ENCODE results near the gene GOLGA7B.

The GOLGA7B gene

DNA sequence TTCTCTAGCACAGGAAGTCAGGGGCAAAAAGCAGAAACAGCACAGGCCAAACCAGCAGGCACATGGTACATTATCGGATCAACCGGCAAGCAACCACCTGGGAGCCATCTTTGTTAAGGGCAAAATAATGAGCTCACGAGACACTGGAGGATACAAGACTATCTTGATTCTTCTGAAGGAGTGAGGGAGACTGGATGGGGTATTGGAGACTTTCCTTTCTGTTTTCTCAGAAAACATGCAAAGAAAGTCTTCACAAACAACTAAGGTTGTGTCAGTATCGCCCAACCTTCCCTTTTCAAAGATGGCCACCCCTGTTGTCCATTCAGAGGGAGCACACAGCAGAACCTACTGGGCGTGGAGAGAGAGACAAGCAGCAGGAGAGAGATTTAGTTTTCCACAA lies 29.6 kb downstream of the GOLGA7B start:
- TF ChIP-seq ZC3H10 (CRISPR knock-in tag; IDR thresholded peaks at IDR 0.05) (no peak), TCF4 (CRISPR knock-in tag; IDR thresholded peaks at IDR 0.05; ENCODE audit: borderline replicate concordance) (no peak), ZFP3 (CRISPR knock-in tag; IDR thresholded peaks at IDR 0.05) (no peak), RARB (CRISPR knock-in tag; IDR thresholded peaks at IDR 0.05) (no peak), OSR1 (CRISPR knock-in tag; IDR thresholded peaks at IDR 0.05) (no peak), ESRRG (CRISPR knock-in tag; IDR thresholded peaks at IDR 0.05) (no peak), ZNF70 (CRISPR knock-in tag; IDR thresholded peaks at IDR 0.05) (no peak), ZNF8 (CRISPR knock-in tag; IDR thresholded peaks at IDR 0.05) (no peak), ARNTL (CRISPR knock-in tag; IDR thresholded peaks at IDR 0.05; ENCODE audit: borderline replicate concordance, low read depth) (no peak), ZFP30 (CRISPR knock-in tag; IDR thresholded peaks at IDR 0.05) (no peak)
- TF ChIP-seq, protein P1, sequence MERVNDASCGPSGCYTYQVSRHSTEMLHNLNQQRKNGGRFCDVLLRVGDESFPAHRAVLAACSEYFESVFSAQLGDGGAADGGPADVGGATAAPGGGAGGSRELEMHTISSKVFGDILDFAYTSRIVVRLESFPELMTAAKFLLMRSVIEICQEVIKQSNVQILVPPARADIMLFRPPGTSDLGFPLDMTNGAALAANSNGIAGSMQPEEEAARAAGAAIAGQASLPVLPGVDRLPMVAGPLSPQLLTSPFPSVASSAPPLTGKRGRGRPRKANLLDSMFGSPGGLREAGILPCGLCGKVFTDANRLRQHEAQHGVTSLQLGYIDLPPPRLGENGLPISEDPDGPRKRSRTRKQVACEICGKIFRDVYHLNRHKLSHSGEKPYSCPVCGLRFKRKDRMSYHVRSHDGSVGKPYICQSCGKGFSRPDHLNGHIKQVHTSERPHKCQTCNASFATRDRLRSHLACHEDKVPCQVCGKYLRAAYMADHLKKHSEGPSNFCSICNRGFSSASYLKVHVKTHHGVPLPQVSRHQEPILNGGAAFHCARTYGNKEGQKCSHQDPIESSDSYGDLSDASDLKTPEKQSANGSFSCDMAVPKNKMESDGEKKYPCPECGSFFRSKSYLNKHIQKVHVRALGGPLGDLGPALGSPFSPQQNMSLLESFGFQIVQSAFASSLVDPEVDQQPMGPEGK (CRISPR knock-in tag; IDR thresholded peaks at IDR 0.05; ENCODE audit: borderline replicate concordance): no peak
- TF ChIP-seq, protein P2, sequence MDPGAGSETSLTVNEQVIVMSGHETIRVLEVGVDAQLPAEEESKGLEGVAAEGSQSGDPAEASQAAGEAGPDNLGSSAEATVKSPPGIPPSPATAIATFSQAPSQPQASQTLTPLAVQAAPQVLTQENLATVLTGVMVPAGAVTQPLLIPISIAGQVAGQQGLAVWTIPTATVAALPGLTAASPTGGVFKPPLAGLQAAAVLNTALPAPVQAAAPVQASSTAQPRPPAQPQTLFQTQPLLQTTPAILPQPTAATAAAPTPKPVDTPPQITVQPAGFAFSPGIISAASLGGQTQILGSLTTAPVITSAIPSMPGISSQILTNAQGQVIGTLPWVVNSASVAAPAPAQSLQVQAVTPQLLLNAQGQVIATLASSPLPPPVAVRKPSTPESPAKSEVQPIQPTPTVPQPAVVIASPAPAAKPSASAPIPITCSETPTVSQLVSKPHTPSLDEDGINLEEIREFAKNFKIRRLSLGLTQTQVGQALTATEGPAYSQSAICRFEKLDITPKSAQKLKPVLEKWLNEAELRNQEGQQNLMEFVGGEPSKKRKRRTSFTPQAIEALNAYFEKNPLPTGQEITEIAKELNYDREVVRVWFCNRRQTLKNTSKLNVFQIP (CRISPR knock-in tag; IDR thresholded peaks at IDR 0.05; ENCODE audit: borderline replicate concordance, low read depth): no peak
- TF ChIP-seq, protein P3, sequence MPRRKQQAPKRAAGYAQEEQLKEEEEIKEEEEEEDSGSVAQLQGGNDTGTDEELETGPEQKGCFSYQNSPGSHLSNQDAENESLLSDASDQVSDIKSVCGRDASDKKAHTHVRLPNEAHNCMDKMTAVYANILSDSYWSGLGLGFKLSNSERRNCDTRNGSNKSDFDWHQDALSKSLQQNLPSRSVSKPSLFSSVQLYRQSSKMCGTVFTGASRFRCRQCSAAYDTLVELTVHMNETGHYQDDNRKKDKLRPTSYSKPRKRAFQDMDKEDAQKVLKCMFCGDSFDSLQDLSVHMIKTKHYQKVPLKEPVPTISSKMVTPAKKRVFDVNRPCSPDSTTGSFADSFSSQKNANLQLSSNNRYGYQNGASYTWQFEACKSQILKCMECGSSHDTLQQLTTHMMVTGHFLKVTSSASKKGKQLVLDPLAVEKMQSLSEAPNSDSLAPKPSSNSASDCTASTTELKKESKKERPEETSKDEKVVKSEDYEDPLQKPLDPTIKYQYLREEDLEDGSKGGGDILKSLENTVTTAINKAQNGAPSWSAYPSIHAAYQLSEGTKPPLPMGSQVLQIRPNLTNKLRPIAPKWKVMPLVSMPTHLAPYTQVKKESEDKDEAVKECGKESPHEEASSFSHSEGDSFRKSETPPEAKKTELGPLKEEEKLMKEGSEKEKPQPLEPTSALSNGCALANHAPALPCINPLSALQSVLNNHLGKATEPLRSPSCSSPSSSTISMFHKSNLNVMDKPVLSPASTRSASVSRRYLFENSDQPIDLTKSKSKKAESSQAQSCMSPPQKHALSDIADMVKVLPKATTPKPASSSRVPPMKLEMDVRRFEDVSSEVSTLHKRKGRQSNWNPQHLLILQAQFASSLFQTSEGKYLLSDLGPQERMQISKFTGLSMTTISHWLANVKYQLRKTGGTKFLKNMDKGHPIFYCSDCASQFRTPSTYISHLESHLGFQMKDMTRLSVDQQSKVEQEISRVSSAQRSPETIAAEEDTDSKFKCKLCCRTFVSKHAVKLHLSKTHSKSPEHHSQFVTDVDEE (CRISPR knock-in tag; IDR thresholded peaks at IDR 0.05): no peak
- TF ChIP-seq, protein P4, sequence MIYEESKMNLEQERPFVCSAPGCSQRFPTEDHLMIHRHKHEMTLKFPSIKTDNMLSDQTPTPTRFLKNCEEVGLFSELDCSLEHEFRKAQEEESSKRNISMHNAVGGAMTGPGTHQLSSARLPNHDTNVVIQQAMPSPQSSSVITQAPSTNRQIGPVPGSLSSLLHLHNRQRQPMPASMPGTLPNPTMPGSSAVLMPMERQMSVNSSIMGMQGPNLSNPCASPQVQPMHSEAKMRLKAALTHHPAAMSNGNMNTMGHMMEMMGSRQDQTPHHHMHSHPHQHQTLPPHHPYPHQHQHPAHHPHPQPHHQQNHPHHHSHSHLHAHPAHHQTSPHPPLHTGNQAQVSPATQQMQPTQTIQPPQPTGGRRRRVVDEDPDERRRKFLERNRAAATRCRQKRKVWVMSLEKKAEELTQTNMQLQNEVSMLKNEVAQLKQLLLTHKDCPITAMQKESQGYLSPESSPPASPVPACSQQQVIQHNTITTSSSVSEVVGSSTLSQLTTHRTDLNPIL (CRISPR knock-in tag; IDR thresholded peaks at IDR 0.05; ENCODE audit: low read depth): no peak
- no peak for ATAC-seq

DNA sequence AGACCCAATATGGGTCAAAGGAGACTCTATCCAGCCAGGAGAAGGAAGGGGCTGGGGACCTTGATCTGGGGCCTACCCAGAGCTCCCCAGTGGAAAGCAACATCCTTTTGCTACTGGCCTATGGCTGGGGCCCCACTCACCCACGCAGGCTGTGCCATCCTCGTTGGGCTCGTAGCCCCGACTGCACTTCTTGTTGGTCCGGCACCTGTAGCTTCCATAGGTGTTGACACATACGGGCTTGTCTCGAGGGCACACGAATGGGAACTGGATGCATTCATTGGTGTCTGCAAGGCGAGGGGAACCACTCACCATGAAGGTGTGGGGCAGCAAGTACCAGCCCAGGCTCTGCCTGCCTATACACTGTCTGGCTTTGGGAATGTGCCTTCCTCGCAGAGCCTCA lies 30.5 kb downstream of the GOLGA7B start:
- TF ChIP-seq BACH2 (CRISPR knock-in tag; IDR thresholded peaks at IDR 0.05; ENCODE audit: borderline replicate concordance): no peak
- no peak for TF ChIP-seq CSDC2 (CRISPR knock-in tag; IDR thresholded peaks at IDR 0.05)
- no peak for TF ChIP-seq ZFP3 (CRISPR knock-in tag; IDR thresholded peaks at IDR 0.05)
- no peak for TF ChIP-seq OSR1 (CRISPR knock-in tag; IDR thresholded peaks at IDR 0.05)
- no peak for TF ChIP-seq PPARA (CRISPR knock-in tag; IDR thresholded peaks at IDR 0.05; ENCODE audit: borderline replicate concordance)
- TF ChIP-seq ISL1 (CRISPR knock-in tag; IDR thresholded peaks at IDR 0.05): no peak
- ATAC-seq: no peak

DNA sequence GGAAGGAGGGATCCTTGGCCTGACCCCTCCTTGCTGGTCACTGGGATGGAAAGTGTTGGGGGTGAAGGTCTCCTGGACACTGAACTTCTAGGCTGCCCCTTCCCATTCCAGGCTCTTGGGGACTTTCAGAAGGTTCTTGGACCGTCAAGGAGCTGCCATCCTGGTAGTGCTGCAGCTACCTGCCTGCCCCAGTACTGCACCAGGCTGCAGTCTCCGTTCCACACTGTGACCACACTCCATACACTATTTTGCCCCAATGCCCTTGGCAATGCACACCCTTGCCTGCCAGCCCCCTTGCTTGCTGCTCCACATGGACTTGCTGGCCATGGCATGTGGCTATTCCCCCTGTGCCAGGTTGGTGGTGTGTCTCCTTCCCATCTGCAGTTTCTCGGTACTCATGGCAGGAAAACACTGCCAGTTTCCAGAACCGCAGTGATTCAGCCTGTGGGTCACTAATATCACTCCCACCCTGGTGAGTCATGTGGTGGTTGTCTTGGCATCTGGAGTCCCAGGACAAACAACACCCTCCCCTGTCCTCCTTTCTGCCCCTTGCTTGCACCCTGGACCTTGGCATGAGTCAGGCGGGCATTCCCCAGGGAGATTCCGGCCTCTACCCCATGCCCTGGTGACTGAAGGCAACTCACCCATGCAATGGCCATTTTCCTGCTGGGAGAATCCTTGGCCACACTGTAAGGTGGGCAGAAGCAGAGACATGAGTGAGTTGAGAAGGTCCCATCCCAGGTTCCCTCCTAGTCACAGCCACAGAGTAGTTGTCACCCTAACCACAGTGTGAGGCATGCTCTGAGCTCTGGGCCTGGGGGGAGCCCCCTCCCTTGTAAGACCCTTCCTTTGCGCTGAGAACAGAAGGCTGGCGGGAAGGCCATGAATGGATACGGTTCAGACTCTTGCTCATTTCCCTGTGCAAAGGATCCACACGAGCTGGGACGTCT lies 32.8 kb downstream of the GOLGA7B start:
- peak; percentile 81 for ATAC-seq
- TF ChIP-seq ZNF8 (CRISPR knock-in tag; IDR thresholded peaks at IDR 0.05) (no peak), ISL1 (CRISPR knock-in tag; IDR thresholded peaks at IDR 0.05) (no peak), CSDC2 (CRISPR knock-in tag; IDR thresholded peaks at IDR 0.05) (no peak), GLIS3 (CRISPR knock-in tag; IDR thresholded peaks at IDR 0.05) (no peak)

DNA sequence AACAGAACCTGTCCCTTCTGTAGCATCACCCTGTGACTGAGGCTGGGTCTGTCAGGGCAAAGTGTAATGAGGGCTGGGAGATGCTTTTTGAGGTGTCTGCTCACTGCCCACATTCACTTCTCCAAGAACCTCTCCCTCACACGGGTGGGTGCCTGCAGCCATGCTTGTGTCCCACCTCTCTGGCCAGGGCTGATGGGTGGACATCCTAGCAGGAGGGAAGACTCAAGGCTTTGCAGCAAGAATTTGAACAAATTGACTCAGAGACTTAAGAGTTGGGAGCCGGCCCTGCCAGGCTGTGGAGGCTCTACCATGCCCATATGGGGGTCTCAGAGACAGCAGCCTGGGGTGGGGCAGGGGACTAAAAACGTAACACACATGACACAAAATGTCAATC lies 33.4 kb downstream of the GOLGA7B start:
- TF ChIP-seq ISL1 (CRISPR knock-in tag; IDR thresholded peaks at IDR 0.05): no peak
- no peak for TF ChIP-seq RARB (CRISPR knock-in tag; IDR thresholded peaks at IDR 0.05)
- TF ChIP-seq PPARA (CRISPR knock-in tag; IDR thresholded peaks at IDR 0.05; ENCODE audit: borderline replicate concordance): no peak
- TF ChIP-seq OSR1 (CRISPR knock-in tag; IDR thresholded peaks at IDR 0.05): no peak
- no peak for TF ChIP-seq CSDC2 (CRISPR knock-in tag; IDR thresholded peaks at IDR 0.05)
- TF ChIP-seq, protein P3 (CRISPR knock-in tag; IDR thresholded peaks at IDR 0.05): no peak
- TF ChIP-seq, protein P2 (CRISPR knock-in tag; IDR thresholded peaks at IDR 0.05; ENCODE audit: borderline replicate concordance, low read depth): no peak
- ATAC-seq: no peak; the same call in 2 of the 3 replicates

Measured in SK-N-SH treated with all-trans-retinoic acid at 6 μM for 48 hours (cell line).